ENCODE data around the gene ZNF414. TPM values are rescaled to one million over a fixed set of nuclear protein-coding genes. Genes with fewer than 3 reads are reported as not detected.
A peak's percentile ranks its signal among the peaks of the same experiment; 100 is the strongest.
"Not testable (repeated sequence)": the region's sequence is repeated elsewhere in the genome, so short reads cannot be mapped to it uniquely, and the experiment has no call there.

The ZNF414 gene
- total RNA-seq, 1 experiment from 2014 or later: 1.1 TPM

DNA sequence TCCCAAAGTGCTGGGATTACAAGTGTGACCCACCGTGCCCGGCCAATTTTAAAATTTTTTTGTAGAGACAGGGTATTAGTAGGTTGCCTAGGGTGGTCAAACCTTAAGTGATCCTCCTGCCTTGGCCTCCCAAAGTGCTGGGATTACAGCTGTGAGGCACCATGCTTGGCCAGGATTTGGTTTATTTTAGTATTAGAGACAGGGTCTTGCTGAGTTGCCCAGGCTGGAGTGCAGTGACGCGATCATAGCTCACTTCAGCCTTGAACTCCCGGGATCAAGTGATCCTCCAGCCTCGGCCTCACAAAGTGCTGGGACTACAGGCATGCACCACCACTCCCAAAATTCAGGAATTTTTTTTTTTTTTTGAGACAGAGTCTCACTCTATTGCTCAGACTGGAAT is 5.4 kb upstream of the ZNF414 start:
- no peak for DNase-seq (ENCODE audit: extremely low read depth, low read depth)

DNA sequence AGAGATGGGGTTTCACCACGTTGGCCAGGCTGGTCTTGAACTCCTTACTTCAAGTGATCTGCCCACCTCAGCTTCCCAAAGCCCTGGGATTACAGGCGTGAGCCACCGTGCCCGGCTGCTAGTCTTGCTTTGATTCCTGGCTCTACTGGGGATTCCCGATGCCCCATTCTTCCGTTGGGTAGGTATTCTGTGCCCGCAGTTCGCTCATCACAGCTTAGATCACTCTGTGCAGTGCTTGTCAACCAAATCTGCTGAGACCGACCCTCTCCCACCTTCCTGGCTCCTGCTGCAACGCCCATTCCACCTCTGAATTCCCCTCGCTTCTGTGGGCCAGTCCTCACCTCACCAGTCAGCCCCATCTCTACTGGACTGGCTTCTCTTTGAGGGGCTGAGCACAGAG is 4.6 kb upstream of the ZNF414 start:
- DNase-seq (ENCODE audit: extremely low read depth, low read depth): no peak

DNA sequence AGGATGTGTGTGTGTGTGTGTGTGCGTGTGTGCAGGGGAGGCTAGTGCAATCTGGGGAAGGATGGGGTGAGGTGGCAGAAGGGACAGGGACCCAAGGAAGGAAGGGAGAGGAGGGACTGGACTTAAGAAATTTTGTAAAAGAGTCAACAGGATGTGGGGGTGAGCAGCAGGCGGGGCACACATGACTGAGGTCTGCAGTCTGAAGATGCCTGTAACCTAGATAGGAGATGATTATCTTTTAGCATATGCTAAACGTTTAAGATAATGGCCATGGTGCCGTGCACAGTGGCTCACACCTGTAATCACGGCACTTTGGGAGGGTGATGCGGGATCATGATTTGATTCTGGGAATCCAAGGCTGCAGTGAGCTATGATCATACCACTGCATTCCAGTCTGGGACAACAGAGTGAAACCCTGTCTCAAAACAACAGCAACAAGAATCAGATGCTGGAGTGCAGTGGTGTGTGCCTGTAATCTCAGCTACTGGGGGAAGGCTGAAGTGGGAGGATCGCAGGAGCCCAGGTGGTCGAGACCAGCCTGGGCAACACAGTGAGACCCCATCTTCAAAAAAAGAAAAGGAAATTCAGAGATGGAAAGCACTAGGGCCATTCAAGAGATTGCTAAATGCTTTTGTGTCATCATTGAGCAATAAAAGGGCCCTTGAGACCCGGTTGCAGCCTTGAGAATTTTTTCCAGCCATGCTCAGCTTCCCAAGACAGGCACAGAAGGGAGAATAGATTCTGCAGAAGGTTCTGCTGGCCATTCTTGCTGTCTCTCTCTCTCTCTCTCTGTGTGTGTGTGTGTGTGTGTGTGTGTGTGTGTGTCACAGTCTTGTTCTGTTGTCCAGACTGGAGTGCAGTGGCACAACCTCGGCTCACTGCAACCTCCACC is 3.8 kb upstream of the ZNF414 start:
- DNase-seq (ENCODE audit: extremely low read depth, low read depth): no peak

DNA sequence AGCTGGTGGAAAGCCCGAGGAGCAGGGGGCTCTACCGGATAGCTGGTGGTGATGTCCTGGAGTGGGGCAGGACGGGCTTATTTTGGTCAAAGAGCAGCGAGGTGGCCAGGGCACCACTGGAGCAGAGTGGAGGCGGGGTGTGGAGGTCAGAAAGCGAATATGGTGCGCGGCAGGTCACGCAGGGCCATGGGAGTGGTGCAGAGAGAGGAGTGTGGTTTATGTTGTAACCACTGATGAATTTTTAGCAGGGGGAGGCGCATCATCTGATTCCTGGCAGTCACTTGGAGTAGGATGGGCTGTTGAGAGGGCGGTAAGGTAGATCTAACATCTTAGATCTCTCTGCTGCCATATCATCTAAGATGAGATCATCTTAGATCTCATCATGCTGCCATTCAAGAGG is 1.4 kb upstream of the ZNF414 start:
- no peak for DNase-seq (ENCODE audit: extremely low read depth, low read depth)

DNA sequence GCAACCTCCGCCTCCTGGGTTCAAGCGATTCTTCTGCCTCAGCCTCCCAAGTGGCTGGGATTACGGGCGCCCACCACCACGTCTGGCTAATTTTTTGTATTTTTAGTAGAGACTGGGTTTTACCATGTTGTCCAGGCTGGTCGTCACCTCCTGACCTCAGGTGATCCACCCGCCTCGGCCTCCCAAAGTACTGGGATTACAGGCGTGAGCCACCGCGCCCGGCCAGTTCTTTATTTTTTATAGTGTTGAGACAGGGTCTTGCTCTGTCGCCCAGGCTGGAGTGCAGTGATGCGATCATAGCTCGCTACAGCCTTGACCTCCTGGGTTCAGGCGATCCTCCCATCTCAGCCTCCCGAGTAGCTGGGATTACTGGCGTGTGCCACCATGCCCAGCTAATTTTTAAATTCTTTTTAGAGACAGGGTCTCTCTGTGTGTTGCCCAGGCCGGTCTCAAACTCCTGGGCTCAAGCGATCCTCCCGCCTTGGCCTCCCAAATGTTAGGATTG is 590 bp upstream of the ZNF414 start:
- DNase-seq (ENCODE audit: extremely low read depth, low read depth): not testable (repeated sequence)

DNA sequence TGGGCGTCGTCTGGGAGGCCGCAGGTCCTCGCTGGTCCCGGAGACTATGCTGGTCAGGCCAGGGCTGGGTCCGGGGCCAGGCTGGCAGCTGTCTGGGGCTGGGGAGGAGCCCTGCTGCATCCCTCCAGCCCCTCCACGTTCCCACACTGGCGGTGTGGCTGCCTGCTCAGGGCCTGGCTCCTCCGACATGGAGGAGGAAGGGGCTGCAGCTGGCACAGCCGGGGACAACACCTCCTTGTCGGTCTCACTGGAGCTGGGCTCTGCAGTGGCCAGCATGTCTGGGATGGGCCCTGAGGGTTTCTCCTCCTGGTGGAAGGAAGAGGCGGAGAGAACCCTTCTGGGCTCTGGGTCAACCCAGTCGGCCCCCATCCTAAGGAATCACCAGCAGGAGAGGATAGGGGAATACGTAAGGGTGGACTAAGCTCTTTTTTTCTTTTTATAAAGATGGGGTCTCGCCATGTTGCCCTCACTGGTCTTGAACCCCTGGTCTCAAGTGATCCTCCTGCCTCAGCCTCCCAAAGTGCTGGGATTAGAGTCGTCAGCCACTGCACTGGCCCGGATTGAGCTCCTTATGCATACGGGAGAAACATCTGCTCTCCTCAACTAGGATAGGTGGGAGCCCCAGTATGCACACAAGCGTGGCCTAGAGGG is 806 bp downstream of the ZNF414 start:
- no peak for DNase-seq (ENCODE audit: extremely low read depth, low read depth)

DNA sequence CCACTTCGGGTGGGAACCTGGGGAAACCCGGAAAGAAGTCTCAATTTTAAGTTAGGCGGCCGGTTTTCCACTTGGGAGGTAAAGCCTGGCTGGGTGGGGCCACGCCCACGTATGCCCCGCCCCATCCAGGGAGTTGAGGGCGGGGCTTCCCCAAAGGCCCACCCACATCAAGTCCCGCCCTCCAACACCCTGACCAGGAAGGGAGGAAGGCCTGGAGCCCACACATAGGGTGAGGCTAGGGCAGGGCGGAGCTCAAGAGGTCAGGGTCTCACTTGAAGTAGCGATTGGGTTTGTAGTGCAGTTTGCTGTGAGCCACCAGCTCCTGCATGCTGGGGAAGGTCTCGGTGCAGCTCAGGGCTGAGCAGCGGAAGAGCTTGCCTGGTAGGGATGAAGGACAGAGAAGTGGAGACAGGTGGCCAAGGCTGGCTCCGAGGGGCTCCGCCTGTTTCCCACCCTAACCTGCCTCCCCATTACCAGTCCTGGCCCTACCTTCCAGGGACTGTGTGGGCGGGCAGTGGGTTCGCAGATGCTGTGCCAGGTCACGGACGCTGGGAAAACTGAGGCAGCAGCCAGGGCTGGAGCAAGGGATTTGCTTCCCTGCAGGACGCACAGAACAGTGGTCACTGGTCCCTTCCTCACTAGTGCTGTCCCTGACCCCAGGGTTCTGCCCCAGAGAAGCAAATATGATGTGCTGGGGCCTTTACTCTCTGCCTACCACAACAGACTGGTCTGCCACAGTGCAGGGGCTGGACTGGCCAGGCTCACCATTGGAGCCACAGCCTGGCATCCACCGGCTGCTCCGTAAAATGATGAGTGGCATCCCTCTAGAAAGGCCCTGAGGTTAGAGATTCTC is 1.6 kb downstream of the ZNF414 start:
- DNase-seq (ENCODE audit: extremely low read depth, low read depth): no peak

DNA sequence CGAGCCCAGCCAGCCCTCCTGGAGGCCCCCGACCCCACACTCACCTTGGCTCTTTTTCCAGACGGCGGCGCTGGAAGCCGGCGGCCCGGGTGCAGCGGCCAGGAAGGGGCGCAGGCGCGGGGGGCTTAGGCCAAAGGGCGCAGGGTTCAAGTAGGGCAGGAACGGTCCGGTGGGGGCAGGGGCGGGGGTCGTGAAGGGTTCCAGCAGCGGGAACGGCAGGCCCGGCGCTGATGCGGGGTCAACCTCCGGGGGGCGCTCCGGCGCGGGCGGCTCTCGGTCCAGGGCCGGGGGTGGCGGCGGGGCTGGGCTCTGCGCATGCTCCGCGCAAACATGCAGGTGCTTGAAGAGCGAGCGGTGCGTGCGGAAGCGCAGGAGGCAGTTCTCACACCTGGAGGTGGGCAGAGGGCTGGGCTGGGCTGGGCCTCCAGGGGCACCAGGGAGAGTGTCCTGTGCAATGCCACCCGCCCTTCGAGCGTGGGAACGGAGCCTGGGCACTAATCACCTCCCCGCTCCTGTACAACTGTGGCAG is 2.3 kb downstream of the ZNF414 start:
- no peak for DNase-seq (ENCODE audit: extremely low read depth, low read depth)

DNA sequence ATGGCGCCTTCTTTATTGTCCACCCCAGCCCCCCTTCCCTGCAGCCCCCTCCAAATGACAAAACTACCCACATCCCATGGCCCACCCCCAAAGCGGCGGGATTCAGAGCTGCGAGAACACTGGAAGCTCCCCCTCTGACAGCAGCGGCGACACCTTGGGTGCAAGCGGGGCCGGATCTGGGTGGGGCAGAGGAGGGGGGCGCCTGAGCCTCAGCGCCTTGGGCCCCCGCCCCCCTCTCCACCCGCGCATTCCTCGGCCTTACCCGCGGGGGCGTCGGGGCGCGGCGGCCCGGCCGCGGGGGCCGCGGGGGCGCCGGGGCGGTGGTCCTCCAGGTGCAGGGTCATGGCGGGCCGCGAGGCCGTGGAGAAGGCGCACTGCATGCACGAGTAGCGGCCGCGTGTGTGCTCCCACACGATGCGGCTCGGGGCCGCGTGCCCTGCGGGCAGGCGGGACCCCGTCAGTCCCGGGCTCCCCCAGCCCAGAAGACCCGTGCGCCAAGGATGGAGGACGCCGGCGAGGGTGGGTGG is 3.3 kb downstream of the ZNF414 start:
- DNase-seq (ENCODE audit: extremely low read depth, low read depth): no peak

DNA sequence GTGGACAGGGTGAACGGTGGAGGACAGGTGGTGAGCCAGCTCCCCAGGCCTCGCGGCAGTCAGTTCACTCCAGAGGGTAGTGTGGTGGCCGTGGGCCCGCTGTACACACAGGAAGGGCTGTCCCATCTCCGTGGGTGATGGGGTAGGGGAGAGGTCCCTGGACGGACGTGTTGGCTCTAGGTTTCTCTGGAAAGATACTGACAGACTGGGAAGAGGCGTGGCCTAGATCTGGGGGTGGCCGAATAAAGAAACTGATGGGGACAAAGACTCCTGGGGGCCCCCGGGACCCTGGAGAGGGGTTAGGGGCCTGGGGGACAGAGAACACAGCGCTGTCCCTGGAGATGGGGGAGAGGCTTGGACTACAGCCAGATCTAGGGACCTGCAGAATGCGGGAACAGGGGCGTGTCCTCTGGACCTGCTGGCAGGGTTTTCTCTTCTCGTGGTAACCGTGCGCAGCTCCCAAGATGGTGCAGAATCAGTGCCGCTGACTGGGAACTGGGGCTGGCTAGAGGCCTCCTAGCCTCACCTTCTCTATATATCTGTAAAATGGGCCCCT is 7.5 kb downstream of the ZNF414 start:
- DNase-seq (ENCODE audit: extremely low read depth, low read depth): no peak

DNA sequence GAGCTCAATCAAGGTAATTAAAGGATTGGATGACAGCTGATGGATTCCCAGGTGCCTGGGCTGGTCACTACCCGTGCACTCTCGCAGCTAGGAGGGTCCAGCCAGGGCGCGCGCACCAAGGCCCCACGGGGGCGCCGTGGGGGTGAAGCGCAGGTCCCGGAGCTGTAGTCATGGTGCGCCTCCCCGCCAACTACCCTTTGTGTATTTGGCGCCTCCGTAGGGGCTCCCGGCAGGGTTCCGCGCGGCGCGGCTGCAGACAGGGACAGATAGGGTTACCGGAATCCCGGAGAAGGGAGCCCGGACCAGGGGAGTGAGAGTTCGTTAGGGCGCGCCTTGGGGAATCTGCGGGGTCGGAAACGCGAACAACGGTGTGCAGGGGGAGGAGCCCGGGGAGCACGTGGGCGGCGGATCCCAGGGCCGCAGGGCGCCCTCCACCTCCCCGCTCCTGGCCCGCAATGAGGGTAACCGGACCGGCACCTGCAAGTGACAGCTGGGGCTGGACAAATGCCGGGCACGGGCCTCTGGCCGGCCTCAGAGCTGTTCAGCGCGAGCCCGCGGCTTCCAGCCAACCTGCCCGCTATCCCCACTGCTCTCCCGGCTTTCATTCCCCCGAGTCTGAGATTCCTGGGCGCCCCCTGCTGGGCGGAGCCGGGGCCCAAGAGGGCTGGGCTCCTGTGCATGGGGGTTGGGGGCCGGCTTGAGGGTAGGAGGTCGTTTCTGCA is 8.1 kb downstream of the ZNF414 start:
- DNase-seq (ENCODE audit: extremely low read depth, low read depth): peak; percentile 50

DNA sequence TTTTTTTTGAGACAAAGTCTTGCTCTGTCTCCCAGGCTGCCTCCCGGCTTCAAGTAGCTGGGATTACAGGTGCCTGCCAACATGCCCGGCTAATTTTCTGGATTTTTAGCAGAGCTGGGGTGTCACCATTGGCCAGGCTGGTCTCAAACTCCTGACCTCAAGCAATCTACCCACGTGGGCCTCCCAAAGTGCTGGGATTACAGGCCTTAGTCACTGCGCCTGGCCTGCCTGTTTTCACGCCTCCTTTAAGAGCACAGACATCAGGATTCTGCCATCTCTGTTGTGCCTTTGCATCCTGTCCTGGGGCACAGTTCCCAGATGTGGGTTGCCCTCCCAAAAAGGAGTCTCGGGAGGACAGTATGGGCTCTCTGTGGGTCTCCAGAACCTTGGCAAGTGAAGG is 9.0 kb downstream of the ZNF414 start:
- DNase-seq (ENCODE audit: extremely low read depth, low read depth): no peak

DNA sequence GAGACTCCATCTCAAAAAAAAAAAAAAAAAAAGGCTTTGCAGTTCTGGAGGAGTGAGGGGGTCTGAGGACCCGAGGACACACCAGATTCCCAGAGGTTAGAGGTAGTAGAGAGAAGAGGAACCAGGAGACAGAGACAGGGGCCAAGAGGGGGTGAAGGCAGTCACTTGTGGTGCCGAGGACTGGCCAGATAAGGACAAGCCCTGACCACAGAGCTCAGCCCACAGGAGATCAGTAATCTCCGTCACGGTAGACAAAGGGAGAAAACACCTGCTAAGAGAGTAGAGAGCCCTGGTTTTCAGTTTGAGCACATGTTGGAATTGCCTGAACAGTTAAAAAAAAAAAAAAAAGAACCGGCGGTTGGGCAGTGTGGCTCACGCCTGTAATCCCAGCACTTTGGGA is 9.8 kb downstream of the ZNF414 start:
- no peak for DNase-seq (ENCODE audit: extremely low read depth, low read depth)

DNA sequence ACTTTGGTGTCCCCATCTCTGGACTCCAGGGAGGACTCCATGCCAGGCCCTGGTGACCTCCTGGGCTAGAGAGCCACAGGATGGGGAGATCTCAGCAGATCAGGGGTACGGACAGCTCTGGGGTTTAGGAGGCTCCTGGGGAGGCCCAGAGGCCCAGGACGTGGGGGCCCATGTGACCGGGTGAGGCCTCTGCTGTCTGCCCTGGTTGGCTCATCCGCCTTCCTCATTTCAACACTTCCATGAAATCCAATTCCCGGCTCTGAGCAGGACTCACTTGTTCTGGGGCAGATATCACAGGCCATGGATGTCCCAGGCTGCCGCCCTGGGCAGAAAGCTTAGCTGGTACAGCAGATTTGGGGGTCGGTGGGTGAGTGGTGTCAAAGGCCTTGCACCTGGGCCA is 10.5 kb downstream of the ZNF414 start:
- DNase-seq (ENCODE audit: extremely low read depth, low read depth): no peak

DNA sequence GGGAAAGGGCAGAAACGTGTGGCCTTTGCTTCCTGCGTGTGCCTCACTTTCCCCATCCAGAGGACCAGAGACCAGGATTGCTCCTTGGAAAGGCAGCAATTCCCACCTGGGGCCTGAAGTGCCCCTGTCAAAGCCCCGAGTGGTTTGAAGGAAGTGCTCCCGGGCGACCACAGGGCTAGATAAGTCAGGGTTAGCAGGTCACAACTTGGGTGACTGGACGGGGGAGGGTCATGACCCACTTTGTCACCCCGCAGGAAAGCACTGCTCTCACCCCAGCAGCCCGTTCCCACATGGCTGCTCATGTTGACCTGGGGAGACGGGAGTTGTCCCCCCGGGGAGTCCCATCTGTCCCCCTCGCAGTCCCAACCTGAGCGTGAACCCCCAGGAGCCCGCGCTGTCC is 12.0 kb downstream of the ZNF414 start:
- DNase-seq (ENCODE audit: extremely low read depth, low read depth): no peak

DNA sequence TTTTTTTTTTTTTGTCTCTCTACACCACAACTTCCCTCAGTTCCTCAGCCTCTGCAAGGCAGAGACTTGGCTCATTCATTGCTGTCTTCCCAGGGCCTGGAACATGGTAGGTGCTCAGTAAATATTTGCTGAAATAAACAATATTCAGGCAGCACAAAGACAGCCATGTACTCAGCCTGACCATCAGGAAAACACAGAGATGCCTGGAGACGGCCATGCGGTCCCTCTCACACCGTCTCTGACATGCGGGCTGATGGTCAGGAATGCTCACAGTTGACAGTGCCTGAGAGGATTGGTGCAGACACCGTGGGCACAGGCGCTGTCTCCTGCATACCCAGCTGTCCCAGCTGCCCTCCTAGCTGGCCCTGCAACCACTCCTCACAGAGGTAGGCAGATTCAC is 12.5 kb downstream of the ZNF414 start:
- no peak for DNase-seq (ENCODE audit: extremely low read depth, low read depth)

DNA sequence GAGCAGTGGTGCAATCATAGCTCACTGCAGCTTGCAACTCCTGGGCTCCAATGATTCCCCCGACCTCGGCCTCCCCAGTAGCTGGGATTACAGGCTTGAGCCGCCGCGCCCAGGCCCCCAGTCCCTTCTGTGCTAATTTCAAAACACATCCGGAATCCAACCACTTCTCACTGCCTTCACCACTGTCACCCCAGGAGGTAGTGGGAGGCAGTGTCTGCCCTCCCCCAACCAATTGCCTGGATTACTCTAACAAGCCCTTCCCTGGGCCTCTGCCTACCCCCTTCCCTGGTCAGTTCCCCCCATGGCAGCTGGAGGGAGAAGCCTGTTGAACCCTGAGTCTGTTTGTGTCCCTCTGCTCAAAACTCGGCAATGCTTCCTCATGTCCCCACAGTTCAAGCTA is 13.8 kb downstream of the ZNF414 start:
- no peak for DNase-seq (ENCODE audit: extremely low read depth, low read depth)

DNA sequence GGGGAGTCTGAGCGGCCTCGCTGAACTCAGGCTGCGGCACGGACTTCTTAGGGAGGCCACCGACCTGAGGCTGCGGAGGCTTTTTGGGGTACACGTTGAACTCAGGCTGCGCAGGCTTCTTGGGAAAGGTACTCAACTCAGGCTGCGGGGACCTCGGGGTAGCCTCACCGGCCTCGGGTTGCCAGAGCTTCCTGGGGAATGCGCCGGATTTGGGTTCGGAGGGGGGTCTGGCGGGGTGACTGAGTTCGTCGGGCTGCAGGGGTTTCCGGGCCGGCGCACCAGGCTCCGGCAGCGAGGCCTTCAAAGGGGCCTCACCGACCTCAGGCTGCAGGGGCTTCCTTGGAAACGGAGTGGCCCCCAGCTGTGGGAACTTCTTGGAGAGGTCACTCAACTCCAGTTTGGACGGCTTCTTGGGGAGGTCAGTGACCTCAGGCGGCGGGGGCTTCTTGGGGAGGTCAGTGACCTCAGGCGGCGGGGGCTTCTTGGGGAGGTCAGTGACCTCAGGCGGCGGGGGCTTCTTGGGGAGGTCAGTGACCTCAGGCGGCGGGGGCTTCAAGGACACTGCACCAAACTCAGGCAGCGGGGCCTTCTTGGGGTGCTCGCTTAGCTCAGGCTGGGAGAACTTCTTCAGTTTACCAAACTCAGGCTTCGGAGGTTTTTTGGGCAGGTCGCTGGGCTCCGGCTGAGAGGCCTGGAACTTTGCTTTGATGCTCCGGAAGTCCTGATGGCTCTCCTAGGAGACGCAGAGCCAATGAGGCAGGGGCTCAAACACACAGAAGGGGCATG is 14.7 kb downstream of the ZNF414 start:
- DNase-seq (ENCODE audit: extremely low read depth, low read depth): no peak

DNA sequence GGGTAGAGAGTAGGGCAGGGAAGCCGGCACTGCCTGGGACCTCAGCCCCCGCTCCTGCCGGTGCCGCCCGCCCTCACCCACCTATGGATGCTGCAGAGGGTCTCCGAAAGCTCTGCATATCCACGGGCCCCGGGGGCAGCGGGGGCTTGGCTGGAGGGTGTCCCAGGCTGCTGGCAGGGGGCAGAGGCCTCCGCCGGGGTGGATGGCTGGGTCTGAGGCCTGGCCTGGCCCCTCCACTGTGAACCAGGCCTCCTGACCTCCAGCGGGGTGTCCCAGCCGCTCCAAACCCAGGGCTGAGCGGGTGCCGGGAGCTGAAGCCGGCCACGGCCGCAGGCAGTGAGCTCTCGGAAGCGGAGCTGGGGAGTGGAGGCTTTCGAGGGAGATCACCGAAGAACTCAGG is 15.7 kb downstream of the ZNF414 start:
- DNase-seq (ENCODE audit: extremely low read depth, low read depth): no peak
